HG02642 (cell line): ENCODE data around the gene ALG9.
"Not testable (repeated sequence)": the region's sequence is repeated elsewhere in the genome, so short reads cannot be mapped to it uniquely, and the experiment has no call there.

Source experiments
- ATAC-seq: cut with Tn5 transposase; IDR thresholded peaks from one replicate; pipeline ENCODE4 v1.9.1; 2021; ENCODE audit warnings: mild to moderate bottlenecking; ENCODE audit not compliant: unreplicated experiment, poor library complexity

The ALG9 gene

GRCh38 chr11:111798279-111798678 lies 73.1 kb downstream of the ALG9 start:
- no peak for ATAC-seq

- ATAC-seq: peak; percentile 58
Measured at GRCh38 chr11:111797145-111797581, 74.2 kb downstream of the ALG9 start.

GRCh38 chr11:111796696-111797095 lies 74.7 kb downstream of the ALG9 start:
- no peak for ATAC-seq

GRCh38 chr11:111795334-111795985 lies 75.9 kb downstream of the ALG9 start:
- ATAC-seq: no peak

- no peak for ATAC-seq
Measured at GRCh38 chr11:111793863-111794262, 77.5 kb downstream of the ALG9 start.

- ATAC-seq: no peak
Measured at GRCh38 chr11:111792955-111793500, 78.4 kb downstream of the ALG9 start.

- ATAC-seq: no peak
Measured at GRCh38 chr11:111792314-111792713, 79.1 kb downstream of the ALG9 start.

GRCh38 chr11:111788464-111788863 lies 82.9 kb downstream of the ALG9 start:
- ATAC-seq: no peak

- no peak for ATAC-seq
Measured at GRCh38 chr11:111788051-111788450, 83.3 kb downstream of the ALG9 start.

- ATAC-seq: no peak
Measured at GRCh38 chr11:111785886-111786412, 85.4 kb downstream of the ALG9 start.

GRCh38 chr11:111785076-111785475 lies 86.3 kb downstream of the ALG9 start:
- no peak for ATAC-seq

GRCh38 chr11:111784311-111784710 lies 87.1 kb downstream of the ALG9 start:
- not testable (repeated sequence) for ATAC-seq

GRCh38 chr11:111782109-111782741 lies 89.2 kb downstream of the ALG9 start:
- no peak for ATAC-seq

GRCh38 chr11:111779118-111779517 lies 92.3 kb downstream of the ALG9 start:
- no peak for ATAC-seq

GRCh38 chr11:111778047-111778558 lies 93.3 kb downstream of the ALG9 start:
- no peak for ATAC-seq

GRCh38 chr11:111777094-111778046 lies 94.0 kb downstream of the ALG9 start:
- ATAC-seq: peak; percentile 58

GRCh38 chr11:111776398-111777093 lies 94.8 kb downstream of the ALG9 start:
- ATAC-seq: peak; percentile 96

- ATAC-seq: no peak
Measured at GRCh38 chr11:111774955-111775710, 96.2 kb downstream of the ALG9 start.

GRCh38 chr11:111772535-111772934 lies 98.8 kb downstream of the ALG9 start:
- ATAC-seq: no peak
